ENCODE results near the gene MTFR1L. TPM values are rescaled to one million over a fixed set of nuclear protein-coding genes. Genes with fewer than 3 reads are reported as not detected.

MTFR1L gene
- total and polyA plus RNA-seq, 9 of the 15 experiments (the other 6 are each of a cell fraction or from before 2014, with no cell fraction given): 41.4 to 98.5 (median 53.7) TPM

- no peak overlapping the region for H2AFZ ChIP-seq (ENCODE audit: low read depth, low read length)
- ChIA-PET POLR2A (interaction anchor here (0.6 to 6.2 kb wide), 10 partner anchors 9 to 735 kb away, joined by 3 to 56 read pairs (median 4); partner anchors contain the start of gene TRIM63), CTCF (ENCODE audit: low intra/inter-chr PET ratio) (interaction anchor here (1.0 kb wide), 1 partner anchor 177 kb away, joined by 3 read pairs; no protein-coding TSS in a partner anchor)
- FAIRE-seq: peak; percentile 71
- H3K9me1 ChIP-seq (ENCODE audit: control insufficient read depth, insufficient read depth, low read length): no peaks in the 10 kb centered on the region
- in situ Hi-C loops (cut with MboI): loop anchor here (5.0 kb wide), 1 partner anchor 71 kb away; no protein-coding TSS in a partner anchor
- DNase-seq (ENCODE audit: extremely low read depth in 1 of 4, low spot score in 3 of 4): peak in 1 of 4 experiments; percentile 63
- no TSS peak for BruUV-seq (replicated peaks)
- ATAC-seq: peak; percentile 2
- peak overlapping the region; percentile 92 to 99 for H3K9ac ChIP-seq (ENCODE audit: insufficient read depth in 1 of 2, low read depth in 2 of 2, low read length in 2 of 2)
- WGBS (ENCODE audit: insufficient coverage, low coverage, missing lambda C conversion rate): 29% methylated on average over 5 of the region's 5 CpGs
- peak overlapping the region; percentile 91 for H3K27ac ChIP-seq (ENCODE audit: extremely low read depth, low read depth, low read length)
- peaks cover 64% of the 10 kb centered on the region for H3K79me2 ChIP-seq (ENCODE audit: control insufficient read depth, insufficient read depth, low read length)
- peak overlapping the region; percentile 89 for H3K4me2 ChIP-seq (ENCODE audit: insufficient read depth, low read length)
- peak overlapping the region; percentile 67 for H3K4me3 ChIP-seq
- intact Hi-C loops (cut with micrococcal nuclease): loop anchor here (5.0 to 10.0 kb wide), 2 partner anchors 66 to 173 kb away; partner anchors contain the start of gene PAFAH2
- H3K36me3 ChIP-seq (ENCODE audit: control insufficient read depth, insufficient read depth, low read length): peaks cover 40% of the 10 kb centered on the region
- H4K20me1 ChIP-seq (replicated peaks; ENCODE audit: control insufficient read depth, insufficient read depth, low read length): peaks cover 16% of the 10 kb centered on the region
- H3K9me3 ChIP-seq (replicated peaks; ENCODE audit: control insufficient read depth, insufficient read depth, low read depth, low read length): no peaks in the 10 kb centered on the region
- H3K4me1 ChIP-seq (replicated peaks in 1 of 2; ENCODE audit: control insufficient read depth in 2 of 2, insufficient read depth in 2 of 2, low read length in 2 of 2): peaks cover 37 to 49% of the 10 kb centered on the region in 2 experiments
- no peaks in the 10 kb centered on the region for H3K27me3 ChIP-seq (ENCODE audit: control insufficient read depth in 2 of 2, insufficient read depth in 2 of 2, low read length in 2 of 2)
- TF ChIP-seq, protein P1, sequence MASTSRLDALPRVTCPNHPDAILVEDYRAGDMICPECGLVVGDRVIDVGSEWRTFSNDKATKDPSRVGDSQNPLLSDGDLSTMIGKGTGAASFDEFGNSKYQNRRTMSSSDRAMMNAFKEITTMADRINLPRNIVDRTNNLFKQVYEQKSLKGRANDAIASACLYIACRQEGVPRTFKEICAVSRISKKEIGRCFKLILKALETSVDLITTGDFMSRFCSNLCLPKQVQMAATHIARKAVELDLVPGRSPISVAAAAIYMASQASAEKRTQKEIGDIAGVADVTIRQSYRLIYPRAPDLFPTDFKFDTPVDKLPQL (IDR thresholded peaks at IDR 0.05; ENCODE audit: extremely low read depth, insufficient read length): no peak
- TF ChIP-seq MYNN (IDR thresholded peaks at IDR 0.05) (peak; percentile 56; the same call in 1 of the 2 replicates), MYNN (CRISPR knock-in tag; IDR thresholded peaks at IDR 0.05) (no peak), ZC3H11A (IDR thresholded peaks at IDR 0.05; ENCODE audit: low read depth, low read length) (no peak), ZBTB26 (CRISPR knock-in tag; IDR thresholded peaks at IDR 0.05) (0 out of 2 replicates have a peak, but pooled peaks have one; percentile 4), NFIC (IDR thresholded peaks at IDR 0.05) (peak; percentile 45; the same call in 1 of the 2 replicates), E2F6 (IDR thresholded peaks at IDR 0.05; ENCODE audit: borderline replicate concordance in 1 of 2, extremely low read depth in 1 of 2, insufficient read depth in 1 of 2, insufficient read length in 1 of 2, low read depth in 1 of 2, low read length in 1 of 2, poor library complexity in 1 of 2, severe bottlenecking in 1 of 2) (peak in 1 of 2 experiments; percentile 27), ZNF24 (IDR thresholded peaks at IDR 0.05) (peak; percentile 52; the same call in 1 of the 2 replicates), MIER1 (IDR thresholded peaks at IDR 0.05; ENCODE audit: low read depth) (0 out of 2 replicates have a peak, but pooled peaks have one; percentile 41), POLR2A (conservative IDR thresholded peaks at IDR 0.05) (peak; percentile 53), STAG1 (CRISPR knock-in tag; IDR thresholded peaks at IDR 0.05; ENCODE audit: borderline replicate concordance) (0 out of 2 replicates have a peak, but pooled peaks have one; percentile 7), OTX1 (CRISPR knock-in tag; IDR thresholded peaks at IDR 0.05) (peak; percentile 44; the same call in 1 of the 2 replicates), ZNF232 (CRISPR knock-in tag; IDR thresholded peaks at IDR 0.05) (no peak), FOXO4 (CRISPR knock-in tag; IDR thresholded peaks at IDR 0.05) (0 out of 2 replicates have a peak, but pooled peaks have one; percentile 11)
- TF ChIP-seq, protein P2, sequence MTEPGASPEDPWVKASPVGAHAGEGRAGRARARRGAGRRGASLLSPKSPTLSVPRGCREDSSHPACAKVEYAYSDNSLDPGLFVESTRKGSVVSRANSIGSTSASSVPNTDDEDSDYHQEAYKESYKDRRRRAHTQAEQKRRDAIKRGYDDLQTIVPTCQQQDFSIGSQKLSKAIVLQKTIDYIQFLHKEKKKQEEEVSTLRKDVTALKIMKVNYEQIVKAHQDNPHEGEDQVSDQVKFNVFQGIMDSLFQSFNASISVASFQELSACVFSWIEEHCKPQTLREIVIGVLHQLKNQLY (CRISPR knock-in tag; conservative IDR thresholded peaks at IDR 0.05): 0 out of 4 replicates have a peak, but pooled peaks of 1 of the 2 experiments have one; percentile 26
- TF ChIP-seq, protein P3, sequence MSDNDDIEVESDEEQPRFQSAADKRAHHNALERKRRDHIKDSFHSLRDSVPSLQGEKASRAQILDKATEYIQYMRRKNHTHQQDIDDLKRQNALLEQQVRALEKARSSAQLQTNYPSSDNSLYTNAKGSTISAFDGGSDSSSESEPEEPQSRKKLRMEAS (CRISPR knock-in tag; IDR thresholded peaks at IDR 0.05): peak; percentile 69
These were observed 1.9 kb downstream of the MTFR1L start for GRCh38 chr1:25821630-25822091.
